Natural killer cell (primary cell): ENCODE measurements around the gene C1orf122. TPM values are rescaled to one million over a fixed set of nuclear protein-coding genes. Genes with fewer than 3 reads are reported as not detected.

Source experiments
- ATAC-seq, 3 donors: fragments of 150-1000 bp in 2 of 3; fragments of 200-7000 bp in 1 of 3; cut with Tn5 transposase; 1 replicate in 1 of 3; 2 replicates in 2 of 3; pipeline ENCODE4 v1.10.0; 2021; ENCODE audit warnings: mild to moderate bottlenecking in 2 of 3, moderate library complexity in 2 of 3
- DNase-seq, 2 donors: peaks; one replicate each; pipeline versions ENCODE4 v3.0.0 to v3.0.0-alpha.2; 2013 to 2021; ENCODE audit warnings: mixed read lengths in 1 of 2
- H3K27ac ChIP-seq: one replicate; pipeline ENCODE4 v1.5.1; 2013; ENCODE audit warnings: mild to moderate bottlenecking, low read length
- H3K27me3 ChIP-seq: one replicate; pipeline ENCODE4 v1.6.1; 2013; ENCODE audit warnings: low read length; ENCODE audit not compliant: control insufficient read depth, insufficient read depth
- H3K36me3 ChIP-seq: one replicate; pipeline ENCODE4 v1.6.1; 2013; ENCODE audit warnings: low read length; ENCODE audit not compliant: control insufficient read depth, insufficient read depth
- H3K4me1 ChIP-seq: one replicate; pipeline ENCODE4 v1.6.1; 2013; ENCODE audit warnings: low read length; ENCODE audit not compliant: control insufficient read depth, insufficient read depth
- H3K4me3 ChIP-seq: one replicate; pipeline ENCODE4 v1.5.1; 2013; ENCODE audit warnings: low read length
- H3K9me3 ChIP-seq: one replicate; pipeline ENCODE4 v1.6.1; 2013; ENCODE audit warnings: low read length; ENCODE audit not compliant: control insufficient read depth, insufficient read depth
- H3K27ac Mint-ChIP-seq, 2 donors: one replicate each; pipeline ENCODE4 v1.8.0; 2022; ENCODE audit warnings: mild to moderate bottlenecking in 2 of 2, mixed read lengths in 2 of 2, moderate library complexity in 1 of 2
- H3K27me3 Mint-ChIP-seq, 2 donors: one replicate each; pipeline ENCODE4 v1.8.0; 2022; ENCODE audit warnings: low read depth in 2 of 2, mixed read lengths in 2 of 2
- H3K36me3 Mint-ChIP-seq: one replicate; pipeline ENCODE4 v1.8.0; 2022; ENCODE audit warnings: mixed read lengths
- H3K4me1 Mint-ChIP-seq, 2 donors: one replicate each; pipeline ENCODE4 v1.8.0; 2022; ENCODE audit warnings: mixed read lengths in 2 of 2
- H3K4me3 Mint-ChIP-seq: one replicate; pipeline ENCODE4 v1.8.0; 2022; ENCODE audit warnings: mild to moderate bottlenecking, moderate library complexity, mixed read lengths
- H3K9me3 Mint-ChIP-seq, 2 donors: one replicate each; pipeline ENCODE4 v1.8.0; 2022; ENCODE audit warnings: mixed read lengths in 2 of 2
- CTCF ChIP-seq: fragments of 200-600 bp; IDR thresholded peaks from one replicate; pipeline ENCODE4 v1.8.0; 2022; ENCODE audit warnings: antibody characterized with exemption
- WGBS: methylation state at CpG from one replicate; pipeline ENCODE4 v1.1.7; 2013; ENCODE audit warnings: missing lambda C conversion rate; ENCODE audit not compliant: insufficient coverage; 5-methylcytosine and 5-hydroxymethylcytosine counted together
- intact Hi-C: fragments of 100-400 bp; cut with micrococcal nuclease; formaldehyde crosslinking; loops from one replicate; pipeline ENCODE4 v1.14.2; 2022
- total RNA-seq, 4 donors: library from RNA; stranded (reverse); fragments of 120-200 nt in 1 of 4; gene quantifications; one replicate each; pipeline versions ENCODE4 v1.2.3 to v1.2.4, GENCODE V29; 2013 to 2022

C1orf122 gene
- total RNA-seq, 3 donors from 2014 or later (not counting 1 experiment from before 2014, with no cell fraction given), result 13.9 to 22.9 (median 14.9) TPM

- H3K27me3 ChIP-seq, result peaks cover 25% of the 10 kb centered on the region
- DNase-seq (no peak), ATAC-seq (no peak)
- peaks cover 43 to 48% of the 10 kb centered on the region in 2 donors for H3K27me3 Mint-ChIP-seq
- no peaks in the 10 kb centered on the region for H3K9me3 ChIP-seq
- WGBS, result 73% methylated on average over 2 of the region's 2 CpGs
- H3K4me3 ChIP-seq, result no peak overlapping the region
- H3K27ac ChIP-seq, result no peak overlapping the region
- H3K4me1 Mint-ChIP-seq, result peaks cover 0 to 10% of the 10 kb centered on the region in 2 donors
- no peak overlapping the region for H3K27ac Mint-ChIP-seq
- H3K4me3 Mint-ChIP-seq, result no peak overlapping the region
- intact Hi-C loops, result no loop called here
- H3K4me1 ChIP-seq, result peaks cover 7% of the 10 kb centered on the region
- peaks cover 0 to 2% of the 10 kb centered on the region in 2 donors for H3K9me3 Mint-ChIP-seq
- H3K36me3 Mint-ChIP-seq, result no peaks in the 10 kb centered on the region
- TF ChIP-seq CTCF, result no peak
- H3K36me3 ChIP-seq, result no peaks in the 10 kb centered on the region
Observed at GRCh38 chr1:37762516-37762915, 45.1 kb upstream of the C1orf122 start.

- intact Hi-C loops, result no loop called here
- H3K36me3 Mint-ChIP-seq, result no peaks in the 10 kb centered on the region
- Histone ChIP-seq H3K27me3 (peaks cover 26% of the 10 kb centered on the region), H3K4me3 (no peak overlapping the region), H3K9me3 (no peaks in the 10 kb centered on the region), H3K27ac (no peak overlapping the region), H3K36me3 (no peaks in the 10 kb centered on the region), H3K4me1 (peaks cover 7% of the 10 kb centered on the region)
- H3K27me3 Mint-ChIP-seq, result peaks cover 55 to 58% of the 10 kb centered on the region in 2 donors
- peaks cover 0 to 10% of the 10 kb centered on the region in 2 donors for H3K4me1 Mint-ChIP-seq
- DNase-seq (no peak), ATAC-seq (no peak)
- no peak for TF ChIP-seq CTCF
- H3K4me3 Mint-ChIP-seq, result no peak overlapping the region
- peaks cover 0 to 2% of the 10 kb centered on the region in 2 donors for H3K9me3 Mint-ChIP-seq
- H3K27ac Mint-ChIP-seq, result no peak overlapping the region
- 27% methylated on average over 24 of the region's 25 CpGs for WGBS
Observed at GRCh38 chr1:37763791-37764413, 43.7 kb upstream of the C1orf122 start.

- Mint-ChIP-seq H3K4me3 (no peak overlapping the region), H3K27ac (no peak overlapping the region)
- ATAC-seq, result peak in 2 of 3 donors; percentile 49 to 52
Observed at GRCh38 chr1:37764414-37764825, 43.2 kb upstream of the C1orf122 start.

More at GRCh38 chr1:37764414-37764825, 43.2 kb upstream of the C1orf122 start:
- 12% methylated on average over 29 of the region's 29 CpGs for WGBS
- no peak overlapping the region for H3K27ac ChIP-seq
- Mint-ChIP-seq H3K36me3 (no peaks in the 10 kb centered on the region), H3K9me3 (peaks cover 0 to 2% of the 10 kb centered on the region in 2 donors), H3K4me1 (peaks cover 0 to 10% of the 10 kb centered on the region in 2 donors), H3K27me3 (peaks cover 60 to 63% of the 10 kb centered on the region in 2 donors)
- no peaks in the 10 kb centered on the region for H3K36me3 ChIP-seq
- peaks cover 26% of the 10 kb centered on the region for H3K27me3 ChIP-seq
- intact Hi-C loops, result no loop called here
- H3K4me3 ChIP-seq, result no peak overlapping the region
- no peaks in the 10 kb centered on the region for H3K9me3 ChIP-seq
- H3K4me1 ChIP-seq, result peaks cover 7% of the 10 kb centered on the region
- DNase-seq, result peak in 1 of 2 donors; percentile 44
- TF ChIP-seq CTCF, result no peak
